HCT116 (cell line): ENCODE results near the gene MAFG.

Experiments
- CEBPB ChIP-seq: IDR thresholded peaks from 2 replicates; pipeline ENCODE4 v1.6.1; 2012; ENCODE audit warnings: low read depth
- EZH2phosphoT487 ChIP-seq: fragments of 200-600 bp; IDR thresholded peaks from 2 replicates; pipeline ENCODE4 v1.6.1; 2018; ENCODE audit warnings: antibody characterized with exemption, borderline replicate concordance
- POLR2A ChIP-seq: IDR thresholded peaks from 2 replicates; pipeline ENCODE4 v1.7.0; 2011; ENCODE audit warnings: borderline replicate concordance; ENCODE audit not compliant: insufficient read depth, insufficient read length; ENCODE audit errors: extremely low read depth
- POLR2AphosphoS5 ChIP-seq: IDR thresholded peaks from 2 replicates; pipeline ENCODE4 v1.6.1; 2011; ENCODE audit warnings: mild to moderate bottlenecking, low read depth, low read length, moderate library complexity
- SP1 ChIP-seq: IDR thresholded peaks from 2 replicates; pipeline ENCODE4 v1.6.1; 2012; ENCODE audit warnings: low read depth
- YY1 ChIP-seq: IDR thresholded peaks from 2 replicates; pipeline ENCODE4 v1.6.1; 2011; ENCODE audit warnings: low read length, low read depth, moderate library complexity, mild to moderate bottlenecking; ENCODE audit not compliant: insufficient replicate concordance; ENCODE audit errors: extremely low read depth
- ZFX ChIP-seq: fragments of 450-650 bp; IDR thresholded peaks from 2 replicates; pipeline ENCODE4 v1.6.1; 2017
- ZNF274 ChIP-seq: fragments of 200-500 bp; sonication (Bioruptor generic); IDR thresholded peaks from 2 replicates; pipeline ENCODE4 v1.6.1; 2014; ENCODE audit warnings: mild to moderate bottlenecking, low read depth, low read length, inconsistent platforms
- TF ChIP-seq, protein P1 (sequence below), 3 experiments: fragments of 200-600 bp in 1 of 3; sonication (generic) in 1 of 3; IDR thresholded peaks in 2 of 3; conservative IDR thresholded peaks in 1 of 3; 2 replicates each; pipeline ENCODE4 v1.5.1; 2012 to 2017; ENCODE audit warnings: low read depth in 2 of 3, low read length in 2 of 3, antibody characterized with exemption in 1 of 3, borderline replicate concordance in 1 of 3, control low read depth in 1 of 3, mild to moderate bottlenecking in 1 of 3, mixed read lengths in 1 of 3, mixed run types in 1 of 3, moderate library complexity in 1 of 3; ENCODE audit not compliant: insufficient read depth in 1 of 3
- TF ChIP-seq, protein P2 (sequence below): IDR thresholded peaks from 2 replicates; pipeline ENCODE4 v1.6.1; 2012
- TF ChIP-seq, protein P3 (sequence below): IDR thresholded peaks from 2 replicates; pipeline ENCODE4 v1.6.1; 2011; ENCODE audit warnings: mild to moderate bottlenecking, low read length, moderate library complexity; ENCODE audit not compliant: insufficient replicate concordance; ENCODE audit errors: extremely low read depth
- TF ChIP-seq, protein P4 (sequence below): IDR thresholded peaks from 2 replicates; pipeline ENCODE4 v1.6.1; 2012; ENCODE audit warnings: low read depth
- TF ChIP-seq, protein P5 (sequence below): IDR thresholded peaks from 2 replicates; pipeline ENCODE4 v1.6.1; 2012

DNA sequence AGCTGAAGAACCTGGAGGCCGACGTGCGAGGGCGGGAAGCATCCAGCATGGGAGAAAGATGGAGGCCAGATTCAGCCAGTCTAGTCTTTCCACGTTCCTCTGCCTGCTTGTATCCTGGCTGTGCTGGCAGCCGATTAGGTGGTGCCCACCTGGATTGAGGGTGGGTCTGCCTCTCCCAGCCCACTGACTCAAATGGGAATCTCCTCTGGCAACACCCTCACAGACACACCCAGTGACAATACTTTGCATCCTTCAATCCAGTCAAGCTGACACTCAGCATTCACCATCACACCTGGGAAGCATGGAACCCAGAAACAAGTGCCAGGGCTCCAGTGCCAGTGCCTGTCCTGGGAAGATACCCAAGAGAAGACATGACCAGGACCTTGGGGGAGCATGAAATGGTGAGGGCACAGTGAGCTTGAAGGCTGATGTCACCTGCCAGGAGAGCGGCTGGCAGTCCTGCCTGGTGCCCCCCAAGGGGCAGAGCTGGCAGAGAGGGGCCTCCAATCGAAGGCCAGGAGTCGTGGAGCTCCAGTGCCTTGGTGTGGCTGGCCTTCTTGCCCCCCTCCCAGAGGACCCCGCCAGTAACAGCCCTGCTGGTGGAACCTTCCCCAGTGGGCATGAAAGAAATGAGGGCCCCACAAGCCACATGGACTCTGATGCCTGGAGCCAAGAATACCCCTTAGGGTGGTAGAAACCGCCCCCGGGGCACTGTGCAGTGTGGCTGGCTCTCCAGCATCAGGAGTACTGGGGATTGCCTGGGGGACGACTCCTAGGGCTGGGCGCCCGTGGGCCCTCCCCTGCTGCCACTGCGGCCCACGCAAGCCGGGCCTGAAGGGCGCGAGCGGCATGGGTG lies 26.1 kb downstream of the MAFG start:
- TF ChIP-seq, protein P1, sequence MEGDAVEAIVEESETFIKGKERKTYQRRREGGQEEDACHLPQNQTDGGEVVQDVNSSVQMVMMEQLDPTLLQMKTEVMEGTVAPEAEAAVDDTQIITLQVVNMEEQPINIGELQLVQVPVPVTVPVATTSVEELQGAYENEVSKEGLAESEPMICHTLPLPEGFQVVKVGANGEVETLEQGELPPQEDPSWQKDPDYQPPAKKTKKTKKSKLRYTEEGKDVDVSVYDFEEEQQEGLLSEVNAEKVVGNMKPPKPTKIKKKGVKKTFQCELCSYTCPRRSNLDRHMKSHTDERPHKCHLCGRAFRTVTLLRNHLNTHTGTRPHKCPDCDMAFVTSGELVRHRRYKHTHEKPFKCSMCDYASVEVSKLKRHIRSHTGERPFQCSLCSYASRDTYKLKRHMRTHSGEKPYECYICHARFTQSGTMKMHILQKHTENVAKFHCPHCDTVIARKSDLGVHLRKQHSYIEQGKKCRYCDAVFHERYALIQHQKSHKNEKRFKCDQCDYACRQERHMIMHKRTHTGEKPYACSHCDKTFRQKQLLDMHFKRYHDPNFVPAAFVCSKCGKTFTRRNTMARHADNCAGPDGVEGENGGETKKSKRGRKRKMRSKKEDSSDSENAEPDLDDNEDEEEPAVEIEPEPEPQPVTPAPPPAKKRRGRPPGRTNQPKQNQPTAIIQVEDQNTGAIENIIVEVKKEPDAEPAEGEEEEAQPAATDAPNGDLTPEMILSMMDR (IDR thresholded peaks at IDR 0.05 in 2 of 3, conservative IDR thresholded peaks at IDR 0.05 in 1 of 3; ENCODE audit: borderline replicate concordance in 1 of 3, insufficient read depth in 1 of 3, low read depth in 2 of 3, low read length in 2 of 3) = no peak
- TF ChIP-seq SP1 (no peak), POLR2A (no peak), CEBPB (no peak), POLR2AphosphoS5 (no peak), ZNF274 (no peak), YY1 (no peak), EZH2phosphoT487 (no peak), ZFX (no peak)
- TF ChIP-seq, protein P2, sequence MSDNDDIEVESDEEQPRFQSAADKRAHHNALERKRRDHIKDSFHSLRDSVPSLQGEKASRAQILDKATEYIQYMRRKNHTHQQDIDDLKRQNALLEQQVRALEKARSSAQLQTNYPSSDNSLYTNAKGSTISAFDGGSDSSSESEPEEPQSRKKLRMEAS = no peak
- TF ChIP-seq, protein P3, sequence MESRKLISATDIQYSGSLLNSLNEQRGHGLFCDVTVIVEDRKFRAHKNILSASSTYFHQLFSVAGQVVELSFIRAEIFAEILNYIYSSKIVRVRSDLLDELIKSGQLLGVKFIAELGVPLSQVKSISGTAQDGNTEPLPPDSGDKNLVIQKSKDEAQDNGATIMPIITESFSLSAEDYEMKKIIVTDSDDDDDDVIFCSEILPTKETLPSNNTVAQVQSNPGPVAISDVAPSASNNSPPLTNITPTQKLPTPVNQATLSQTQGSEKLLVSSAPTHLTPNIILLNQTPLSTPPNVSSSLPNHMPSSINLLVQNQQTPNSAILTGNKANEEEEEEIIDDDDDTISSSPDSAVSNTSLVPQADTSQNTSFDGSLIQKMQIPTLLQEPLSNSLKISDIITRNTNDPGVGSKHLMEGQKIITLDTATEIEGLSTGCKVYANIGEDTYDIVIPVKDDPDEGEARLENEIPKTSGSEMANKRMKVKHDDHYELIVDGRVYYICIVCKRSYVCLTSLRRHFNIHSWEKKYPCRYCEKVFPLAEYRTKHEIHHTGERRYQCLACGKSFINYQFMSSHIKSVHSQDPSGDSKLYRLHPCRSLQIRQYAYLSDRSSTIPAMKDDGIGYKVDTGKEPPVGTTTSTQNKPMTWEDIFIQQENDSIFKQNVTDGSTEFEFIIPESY = no peak
- TF ChIP-seq, protein P4, sequence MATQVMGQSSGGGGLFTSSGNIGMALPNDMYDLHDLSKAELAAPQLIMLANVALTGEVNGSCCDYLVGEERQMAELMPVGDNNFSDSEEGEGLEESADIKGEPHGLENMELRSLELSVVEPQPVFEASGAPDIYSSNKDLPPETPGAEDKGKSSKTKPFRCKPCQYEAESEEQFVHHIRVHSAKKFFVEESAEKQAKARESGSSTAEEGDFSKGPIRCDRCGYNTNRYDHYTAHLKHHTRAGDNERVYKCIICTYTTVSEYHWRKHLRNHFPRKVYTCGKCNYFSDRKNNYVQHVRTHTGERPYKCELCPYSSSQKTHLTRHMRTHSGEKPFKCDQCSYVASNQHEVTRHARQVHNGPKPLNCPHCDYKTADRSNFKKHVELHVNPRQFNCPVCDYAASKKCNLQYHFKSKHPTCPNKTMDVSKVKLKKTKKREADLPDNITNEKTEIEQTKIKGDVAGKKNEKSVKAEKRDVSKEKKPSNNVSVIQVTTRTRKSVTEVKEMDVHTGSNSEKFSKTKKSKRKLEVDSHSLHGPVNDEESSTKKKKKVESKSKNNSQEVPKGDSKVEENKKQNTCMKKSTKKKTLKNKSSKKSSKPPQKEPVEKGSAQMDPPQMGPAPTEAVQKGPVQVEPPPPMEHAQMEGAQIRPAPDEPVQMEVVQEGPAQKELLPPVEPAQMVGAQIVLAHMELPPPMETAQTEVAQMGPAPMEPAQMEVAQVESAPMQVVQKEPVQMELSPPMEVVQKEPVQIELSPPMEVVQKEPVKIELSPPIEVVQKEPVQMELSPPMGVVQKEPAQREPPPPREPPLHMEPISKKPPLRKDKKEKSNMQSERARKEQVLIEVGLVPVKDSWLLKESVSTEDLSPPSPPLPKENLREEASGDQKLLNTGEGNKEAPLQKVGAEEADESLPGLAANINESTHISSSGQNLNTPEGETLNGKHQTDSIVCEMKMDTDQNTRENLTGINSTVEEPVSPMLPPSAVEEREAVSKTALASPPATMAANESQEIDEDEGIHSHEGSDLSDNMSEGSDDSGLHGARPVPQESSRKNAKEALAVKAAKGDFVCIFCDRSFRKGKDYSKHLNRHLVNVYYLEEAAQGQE = no peak
- TF ChIP-seq, protein P5, sequence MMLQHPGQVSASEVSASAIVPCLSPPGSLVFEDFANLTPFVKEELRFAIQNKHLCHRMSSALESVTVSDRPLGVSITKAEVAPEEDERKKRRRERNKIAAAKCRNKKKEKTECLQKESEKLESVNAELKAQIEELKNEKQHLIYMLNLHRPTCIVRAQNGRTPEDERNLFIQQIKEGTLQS = no peak
